GM13976 (cell line): Measurements from ENCODE around the gene PHTF2.

ENCODE experiments used
- DNase-seq: peaks from one replicate; pipeline ENCODE4 v3.0.0; 2012; ENCODE audit warnings: low spot score
- CTCF ChIP-seq: IDR thresholded peaks from 2 replicates; pipeline ENCODE4 v1.5.1; 2012; ENCODE audit warnings: borderline replicate concordance, mild to moderate bottlenecking; ENCODE audit not compliant: insufficient read depth; ENCODE audit errors: extremely low read depth, missing control alignments, control extremely low read depth
- in situ Hi-C: fragments of 300-500 bp; cut with MboI; formaldehyde crosslinking; loops from one replicate; pipeline ENCODE4 v1.12.0; 2022; ENCODE audit warnings: low sequenced_read_pairs, mixed read lengths, inconsistent platforms; ENCODE audit not compliant: unreplicated experiment

PHTF2 gene

GRCh38 chr7:77765481-77765880, 33.1 kb upstream of the PHTF2 start:
- in situ Hi-C loops, result no loop called here
- TF ChIP-seq CTCF, result no peak
- no peak for DNase-seq

- no peak for TF ChIP-seq CTCF
- DNase-seq, result no peak
- in situ Hi-C loops, result no loop called here
Measured at GRCh38 chr7:77765906-77766800, 32.4 kb upstream of the PHTF2 start.

- no peak for DNase-seq
- no peak for TF ChIP-seq CTCF
- in situ Hi-C loops, result no loop called here
Measured at GRCh38 chr7:77766801-77767605, 31.6 kb upstream of the PHTF2 start.

GRCh38 chr7:77770316-77770715, 28.3 kb upstream of the PHTF2 start:
- in situ Hi-C loops, result no loop called here
- no peak for TF ChIP-seq CTCF

GRCh38 chr7:77771901-77772300, 26.7 kb upstream of the PHTF2 start:
- no peak for DNase-seq
- no peak for TF ChIP-seq CTCF
- in situ Hi-C loops, result no loop called here

More at GRCh38 chr7:77770316-77770715, 28.3 kb upstream of the PHTF2 start:
- DNase-seq, result no peak

GRCh38 chr7:77778535-77778934, 20.0 kb upstream of the PHTF2 start:
- in situ Hi-C loops, result no loop called here
- DNase-seq, result no peak
- TF ChIP-seq CTCF, result no peak
